Right cardiac atrium (tissue), 5 donors: ENCODE results near the gene SLX4IP. TPM values are rescaled to one million over a fixed set of nuclear protein-coding genes. Genes with fewer than 3 reads are reported as not detected.
A peak's percentile ranks its signal among the peaks of the same experiment; 100 is the strongest.

Experiments
- ATAC-seq, 2 donors: fragments of 200-7000 bp; cut with Tn5 transposase; one replicate each; pipeline versions ENCODE4 v1.8.0 to v1.9.1; 2020; ENCODE audit warnings: moderate library complexity in 2 of 2, mild to moderate bottlenecking in 1 of 2
- DNase-seq, 3 donors: peaks; one replicate each; pipeline ENCODE4 v3.0.0-alpha.2; 2020
- H3K27ac ChIP-seq: one replicate; pipeline ENCODE4 v1.5.1; 2013; ENCODE audit warnings: mild to moderate bottlenecking, low read length, control low read depth, moderate library complexity
- H3K27me3 ChIP-seq: one replicate; pipeline ENCODE4 v1.6.1; 2013; ENCODE audit not compliant: control insufficient read depth, insufficient read depth
- H3K4me1 ChIP-seq: one replicate; pipeline ENCODE4 v1.6.1; 2013; ENCODE audit warnings: low read length; ENCODE audit not compliant: control insufficient read depth, insufficient read depth
- H3K4me3 ChIP-seq: one replicate; pipeline ENCODE4 v1.5.1; 2013; ENCODE audit warnings: low read length, control low read depth
- H3K9me3 ChIP-seq: one replicate; pipeline ENCODE4 v1.6.1; 2013; ENCODE audit warnings: low read length; ENCODE audit not compliant: control insufficient read depth
- WGBS: extraction: QIAGEN DNeasy Blood & Tissue Kit; methylation state at CpG from one replicate; pipeline ENCODE4 v1.1.7; 2013; 5-methylcytosine and 5-hydroxymethylcytosine counted together
- intact Hi-C, 4 donors: fragments of 100-400 bp; cut with DNase I; formaldehyde crosslinking; loops; one replicate each; pipeline versions ENCODE4 v1.11.0 to v1.14.0; 2022 to 2023
- polyA plus RNA-seq: library from polyadenylated mRNA; stranded (reverse); fragments of 200-250 nt; gene quantifications from one replicate; pipeline ENCODE4 v1.2.3, GENCODE V29; 2013
- total RNA-seq, 4 donors: library from RNA; stranded (reverse); fragmentation: NEBNext Ultra II Directional; extraction: Animal tissue kit (Norgen Biotek cat#: 25700); gene quantifications; one replicate each; pipeline ENCODE4 v1.2.1, GENCODE V29; 2021
- donor health status: healthy with polysubstance abuse.
- donor health status: DM: no; HTN: yes; CAD: no.
- donor health status: DM: no; HTN: no; CAD: no.
- donor health status: DM: no; HTN: yes; CAD: no; lungs with severe emphysema.
- donor health status: DM: yes; HTN: yes; CAD: no.

SLX4IP gene
- total and polyA plus RNA-seq, 5 donors, result 1.3 to 3.2 (median 2.5) TPM

- no peak overlapping the region for H3K27ac ChIP-seq
These were observed 5.1 kb upstream of the SLX4IP start for GRCh38 chr20:10430000-10430466.

GRCh38 chr20:10430704-10431103, 4.4 kb upstream of the SLX4IP start:
- H3K27ac ChIP-seq, result no peak overlapping the region
- WGBS, result 84% methylated on average over 5 of the region's 5 CpGs
- intact Hi-C loops, result no loop called here
- H3K27me3 ChIP-seq, result no peaks in the 10 kb centered on the region
- H3K4me1 ChIP-seq, result peaks cover 7% of the 10 kb centered on the region
- ATAC-seq (no peak), DNase-seq (no peak)
- no peaks in the 10 kb centered on the region for H3K9me3 ChIP-seq
- H3K4me3 ChIP-seq, result no peak overlapping the region

More at GRCh38 chr20:10430000-10430466, 5.1 kb upstream of the SLX4IP start:
- Histone ChIP-seq H3K27me3 (no peaks in the 10 kb centered on the region), H3K4me3 (no peak overlapping the region), H3K9me3 (no peaks in the 10 kb centered on the region), H3K4me1 (peaks cover 7% of the 10 kb centered on the region)
- intact Hi-C loops, result loop anchor here (5.0 to 10.0 kb wide), 4 partner anchors 338 to 815 kb away; no protein-coding TSS in a partner anchor
- DNase-seq, result no peak
- ATAC-seq, result no peak

GRCh38 chr20:10432079-10432478, 3.0 kb upstream of the SLX4IP start:
- intact Hi-C loops, result no loop called here
- no peak for DNase-seq
- WGBS, result 91% methylated on average over 1 of the region's 1 CpG

GRCh38 chr20:10433014-10433622, 2.0 kb upstream of the SLX4IP start:
- DNase-seq (peak; percentile 19 to 62 (median 56)), ATAC-seq (no peak)
- no peaks in the 10 kb centered on the region for H3K27me3 ChIP-seq
- peak overlapping the region; percentile 94 for H3K27ac ChIP-seq
- intact Hi-C loops, result no loop called here
- H3K9me3 ChIP-seq, result no peaks in the 10 kb centered on the region
- H3K4me1 ChIP-seq, result peaks cover 5% of the 10 kb centered on the region
- peak overlapping the region; percentile 56 for H3K4me3 ChIP-seq
- WGBS, result 47% methylated on average over 30 of the region's 30 CpGs

More at GRCh38 chr20:10432079-10432478, 3.0 kb upstream of the SLX4IP start:
- ATAC-seq, result no peak
- Histone ChIP-seq H3K9me3 (no peaks in the 10 kb centered on the region), H3K4me1 (peaks cover 5% of the 10 kb centered on the region), H3K27me3 (no peaks in the 10 kb centered on the region), H3K27ac (no peak overlapping the region), H3K4me3 (no peak overlapping the region)

- intact Hi-C loops, result no loop called here
- WGBS, result under 1% methylated on average over 73 of the region's 73 CpGs
- DNase-seq (peak; percentile 93 to 97 (median 96)), ATAC-seq (peak; percentile 92 to 93)
- Histone ChIP-seq H3K4me1 (peaks cover 5% of the 10 kb centered on the region), H3K9me3 (no peaks in the 10 kb centered on the region), H3K27me3 (no peaks in the 10 kb centered on the region), H3K4me3 (peak within 1 kb of the TSS; percentile 56), H3K27ac (peak within 1 kb of the TSS; percentile 94)
These were observed 1.3 kb upstream of the SLX4IP start, which contains the start of gene MKKS for GRCh38 chr20:10433623-10434466. Gene MKKS (minus strand): TSS chr20:10434222. CDS start chr20:10413514, 20,708 bp downstream.

- Histone ChIP-seq H3K27ac (peak overlapping the region; percentile 92), H3K9me3 (no peaks in the 10 kb centered on the region), H3K4me1 (peaks cover 5% of the 10 kb centered on the region), H3K4me3 (peak overlapping the region; percentile 56), H3K27me3 (no peaks in the 10 kb centered on the region)
- ATAC-seq (peak; percentile 94 to 95), DNase-seq (peak; percentile 91 to 95 (median 92))
- under 1% methylated on average over 17 of the region's 17 CpGs for WGBS
- intact Hi-C loops, result no loop called here
These were observed 656 bp upstream of the SLX4IP start for GRCh38 chr20:10434467-10434831.

- peak in 2 of 3 donors; percentile 55 to 56 for DNase-seq
- WGBS, result 95% methylated on average over 20 of the region's 20 CpGs
- no peak overlapping the region for H3K27ac ChIP-seq
- H3K9me3 ChIP-seq, result no peaks in the 10 kb centered on the region
- peaks cover 5% of the 10 kb centered on the region for H3K4me1 ChIP-seq
- intact Hi-C loops, result no loop called here
- no peak overlapping the region for H3K4me3 ChIP-seq
- H3K27me3 ChIP-seq, result no peaks in the 10 kb centered on the region
- ATAC-seq, result no peak
These were observed 1.1 kb downstream of the SLX4IP start for GRCh38 chr20:10436053-10436699.

GRCh38 chr20:10438217-10438616, 3.1 kb downstream of the SLX4IP start:
- no peak for DNase-seq
- no peak overlapping the region for H3K4me3 ChIP-seq
- H3K9me3 ChIP-seq, result no peaks in the 10 kb centered on the region
- H3K27me3 ChIP-seq, result no peaks in the 10 kb centered on the region
- WGBS, result 85% methylated on average over 4 of the region's 4 CpGs
- ATAC-seq, result no peak
- intact Hi-C loops, result no loop called here
- no peak overlapping the region for H3K27ac ChIP-seq
- H3K4me1 ChIP-seq, result no peaks in the 10 kb centered on the region

- no peak for DNase-seq
- Histone ChIP-seq H3K9me3 (no peaks in the 10 kb centered on the region), H3K27me3 (no peaks in the 10 kb centered on the region), H3K4me1 (no peaks in the 10 kb centered on the region), H3K4me3 (no peak overlapping the region), H3K27ac (no peak overlapping the region)
- 87% methylated on average over 2 of the region's 2 CpGs for WGBS
- intact Hi-C loops, result no loop called here
- ATAC-seq, result no peak
These were observed 8.8 kb downstream of the SLX4IP start for GRCh38 chr20:10443936-10444335.

- no peaks in the 10 kb centered on the region for H3K4me1 ChIP-seq
- no peaks in the 10 kb centered on the region for H3K27me3 ChIP-seq
- intact Hi-C loops, result no loop called here
- H3K27ac ChIP-seq, result no peak overlapping the region
- ATAC-seq (no peak), DNase-seq (no peak)
- WGBS, result 94% methylated on average over 4 of the region's 4 CpGs
- H3K4me3 ChIP-seq, result no peak overlapping the region
- H3K9me3 ChIP-seq, result no peaks in the 10 kb centered on the region
These were observed 10.7 kb downstream of the SLX4IP start for GRCh38 chr20:10445758-10446157.

- 47% methylated on average over 3 of the region's 3 CpGs for WGBS
- H3K27ac ChIP-seq, result no peak overlapping the region
- ATAC-seq, result no peak
These were observed 11.9 kb downstream of the SLX4IP start for GRCh38 chr20:10447028-10447427.

More at GRCh38 chr20:10447028-10447427, 11.9 kb downstream of the SLX4IP start:
- Histone ChIP-seq H3K9me3 (no peaks in the 10 kb centered on the region), H3K4me1 (no peaks in the 10 kb centered on the region), H3K27me3 (no peaks in the 10 kb centered on the region), H3K4me3 (no peak overlapping the region)
- intact Hi-C loops, result no loop called here
- DNase-seq, result no peak
